ENCODE data around the gene TIMM50.

Gene TIMM50

GRCh38 chr19:39502640-39503417 lies 22.2 kb downstream of the TIMM50 start:
- DNase-seq: no peak

GRCh38 chr19:39506598-39506943 lies 25.9 kb downstream of the TIMM50 start:
- DNase-seq: no peak

- DNase-seq: no peak
Observed at GRCh38 chr19:39506944-39507714, 26.5 kb downstream of the TIMM50 start.

- DNase-seq: no peak
Observed at GRCh38 chr19:39507715-39508364, 27.2 kb downstream of the TIMM50 start.

- no peak for DNase-seq
Observed at GRCh38 chr19:39508629-39509028, 28.0 kb downstream of the TIMM50 start.

GRCh38 chr19:39509233-39509632 lies 28.6 kb downstream of the TIMM50 start:
- no peak for DNase-seq

- DNase-seq: no peak
Observed at GRCh38 chr19:39512988-39513387, 32.4 kb downstream of the TIMM50 start.

GRCh38 chr19:39514840-39515550 lies 34.4 kb downstream of the TIMM50 start, which contains the start of gene SELENOV:
TSS of gene SELENOV (plus strand) at chr19:39515139. CDS start at chr19:39515213, 74 bp downstream.
- DNase-seq: no peak

GRCh38 chr19:39515551-39516191 lies 35.0 kb downstream of the TIMM50 start:
- DNase-seq: no peak

GRCh38 chr19:39516270-39516669 lies 35.6 kb downstream of the TIMM50 start:
- DNase-seq: no peak

GRCh38 chr19:39517432-39517831 lies 36.8 kb downstream of the TIMM50 start:
- DNase-seq: no peak

- DNase-seq: no peak
Observed at GRCh38 chr19:39518458-39518857, 37.8 kb downstream of the TIMM50 start.

- no peak for DNase-seq
Observed at GRCh38 chr19:39518975-39519374, 38.3 kb downstream of the TIMM50 start.

GRCh38 chr19:39520541-39521484 lies 40.2 kb downstream of the TIMM50 start:
- no peak for DNase-seq

- no peak for DNase-seq
Observed at GRCh38 chr19:39524495-39524894, 43.9 kb downstream of the TIMM50 start.

- no peak for DNase-seq
Observed at GRCh38 chr19:39525205-39525604, 44.6 kb downstream of the TIMM50 start.

- no peak for DNase-seq
Observed at GRCh38 chr19:39531834-39532232, 51.2 kb downstream of the TIMM50 start.

- DNase-seq: peak; percentile 48
Observed at GRCh38 chr19:39532233-39533002, 51.8 kb downstream of the TIMM50 start, which contains the start of gene EID2B. TSS of gene EID2B (minus strand) at chr19:39532852. CDS start at chr19:39532802, 50 bp downstream.

- DNase-seq: no peak
Observed at GRCh38 chr19:39533003-39533512, 52.4 kb downstream of the TIMM50 start.

- DNase-seq: no peak
Observed at GRCh38 chr19:39533791-39534190, 53.2 kb downstream of the TIMM50 start.
